Spleen (tissue), 7 donors: ENCODE data around the gene STXBP6.

ENCODE experiments used
- POLR2A ChIP-seq, 3 donors: fragments of 450-650 bp; IDR thresholded peaks; one replicate each; pipeline ENCODE4 v1.5.1; 2017; ENCODE audit warnings: antibody characterized with exemption in 3 of 3, mild to moderate bottlenecking in 1 of 3
- TF ChIP-seq, protein P1 (sequence below), 11 experiments: fragments of 200-600 bp in 7 of 11; fragments of 450-650 bp in 4 of 11; sonication (generic) in 4 of 11; IDR thresholded peaks in 8 of 11; conservative IDR thresholded peaks in 3 of 11; 1 replicate in 7 of 11; 2 replicates in 4 of 11; pipeline versions ENCODE4 v1.4.0 to v1.8.0; 2016 to 2021; ENCODE audit warnings: antibody characterized with exemption in 11 of 11, inconsistent platforms in 4 of 11, mild to moderate bottlenecking in 1 of 11
- donor health status: DM: no; HTN: no; CAD: no; lungs with moderate emphysema.
- donor health status: DM: no; HTN: no; CAD: no.
- donor health status: DM: no; HTN: no; CAD: no.

DNA sequence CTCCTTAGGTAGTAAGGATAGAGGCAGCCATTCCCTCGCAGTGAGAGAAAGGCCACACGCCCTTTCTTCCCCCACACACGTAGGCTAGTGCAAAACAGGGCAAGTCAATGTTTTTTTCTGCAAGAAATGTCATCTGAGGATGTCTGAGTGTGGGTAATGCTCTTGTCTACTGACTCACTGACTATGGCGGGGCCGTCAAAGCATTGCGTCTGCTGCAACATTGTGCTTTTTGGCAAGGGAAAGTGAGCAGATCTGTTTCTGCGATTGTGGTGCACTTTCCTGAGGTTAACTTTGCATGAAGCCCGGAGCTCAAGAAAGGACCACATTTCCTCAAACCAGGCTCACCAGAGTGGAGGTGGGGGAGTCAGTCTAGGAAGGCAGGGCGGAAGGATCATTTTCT lies 234.4 kb downstream of the STXBP6 start:
- TF ChIP-seq, protein P1, sequence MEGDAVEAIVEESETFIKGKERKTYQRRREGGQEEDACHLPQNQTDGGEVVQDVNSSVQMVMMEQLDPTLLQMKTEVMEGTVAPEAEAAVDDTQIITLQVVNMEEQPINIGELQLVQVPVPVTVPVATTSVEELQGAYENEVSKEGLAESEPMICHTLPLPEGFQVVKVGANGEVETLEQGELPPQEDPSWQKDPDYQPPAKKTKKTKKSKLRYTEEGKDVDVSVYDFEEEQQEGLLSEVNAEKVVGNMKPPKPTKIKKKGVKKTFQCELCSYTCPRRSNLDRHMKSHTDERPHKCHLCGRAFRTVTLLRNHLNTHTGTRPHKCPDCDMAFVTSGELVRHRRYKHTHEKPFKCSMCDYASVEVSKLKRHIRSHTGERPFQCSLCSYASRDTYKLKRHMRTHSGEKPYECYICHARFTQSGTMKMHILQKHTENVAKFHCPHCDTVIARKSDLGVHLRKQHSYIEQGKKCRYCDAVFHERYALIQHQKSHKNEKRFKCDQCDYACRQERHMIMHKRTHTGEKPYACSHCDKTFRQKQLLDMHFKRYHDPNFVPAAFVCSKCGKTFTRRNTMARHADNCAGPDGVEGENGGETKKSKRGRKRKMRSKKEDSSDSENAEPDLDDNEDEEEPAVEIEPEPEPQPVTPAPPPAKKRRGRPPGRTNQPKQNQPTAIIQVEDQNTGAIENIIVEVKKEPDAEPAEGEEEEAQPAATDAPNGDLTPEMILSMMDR (IDR thresholded peaks at IDR 0.05 in 8 of 11, conservative IDR thresholded peaks at IDR 0.05 in 3 of 11), result no peak
- no peak for TF ChIP-seq POLR2A (IDR thresholded peaks at IDR 0.05)
